GM12872 (cell line): ENCODE data around the gene RGS7.

ENCODE experiments used
- CTCF ChIP-seq: IDR thresholded peaks from 3 replicates; pipeline ENCODE4 v1.5.1; 2011; ENCODE audit warnings: low read depth, mild to moderate bottlenecking, low read length, moderate library complexity; ENCODE audit not compliant: insufficient read depth

The RGS7 gene

DNA sequence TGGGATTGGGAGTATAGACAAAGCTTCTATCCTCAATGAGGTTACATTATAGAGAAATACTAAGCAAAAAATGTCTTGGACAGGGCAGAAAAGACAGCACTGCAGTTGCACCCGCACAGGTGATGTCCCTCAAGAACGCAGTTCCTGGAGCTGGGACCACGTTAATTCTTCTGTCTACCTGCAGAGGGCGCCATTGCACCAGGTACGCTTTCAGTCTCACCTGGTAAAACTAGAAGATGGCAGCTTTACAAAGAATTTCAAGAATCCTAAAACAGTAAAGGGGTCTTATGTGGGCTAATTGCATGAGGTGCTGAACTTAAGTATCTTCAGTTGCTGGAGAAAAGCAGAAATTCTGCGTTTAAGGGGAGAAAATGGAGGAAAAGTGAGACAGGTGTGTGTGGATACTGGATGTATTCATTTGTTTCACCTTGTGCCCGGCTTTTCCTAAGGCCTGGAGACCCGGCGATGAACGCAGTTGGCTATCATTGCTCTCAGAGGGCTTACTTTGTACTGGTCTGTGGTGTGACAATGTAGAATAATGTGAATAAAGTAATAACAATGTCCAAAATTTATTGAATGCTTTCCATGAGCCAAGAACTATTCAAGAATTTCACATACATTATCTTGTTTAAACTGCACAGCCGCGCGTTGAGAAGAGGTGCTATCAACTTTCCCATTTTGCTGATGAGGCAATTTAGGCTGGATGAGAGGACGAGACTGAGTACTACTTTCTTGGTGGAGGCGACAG, 468.8 kb downstream of the RGS7 start:
- peak; percentile 73; the same call in 2 of the 3 replicates for TF ChIP-seq CTCF

DNA sequence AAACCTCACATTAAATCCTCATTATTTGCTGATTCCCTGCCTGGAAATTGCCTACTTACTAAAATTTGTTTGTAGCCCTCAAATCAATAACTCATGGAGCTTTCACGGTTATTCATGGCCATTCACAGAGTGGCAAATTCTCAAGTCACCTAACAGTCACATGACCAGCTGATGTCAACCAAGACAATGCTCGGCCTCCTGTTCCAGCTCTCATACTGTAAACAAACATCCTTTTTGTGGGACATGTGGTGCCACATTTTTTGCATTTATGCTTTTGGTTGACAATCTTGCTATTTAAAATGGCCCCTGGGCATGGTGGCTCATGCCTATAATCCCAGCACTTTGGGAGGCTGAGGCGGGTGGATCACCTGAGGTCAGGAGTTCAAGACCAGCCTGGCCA, 473.5 kb downstream of the RGS7 start:
- no peak for TF ChIP-seq CTCF

GRCh38 chr1:240878631-240879030, 478.4 kb downstream of the RGS7 start:
- no peak for TF ChIP-seq CTCF

- no peak for TF ChIP-seq CTCF
Measured at GRCh38 chr1:240877605-240878004, 479.4 kb downstream of the RGS7 start.

DNA sequence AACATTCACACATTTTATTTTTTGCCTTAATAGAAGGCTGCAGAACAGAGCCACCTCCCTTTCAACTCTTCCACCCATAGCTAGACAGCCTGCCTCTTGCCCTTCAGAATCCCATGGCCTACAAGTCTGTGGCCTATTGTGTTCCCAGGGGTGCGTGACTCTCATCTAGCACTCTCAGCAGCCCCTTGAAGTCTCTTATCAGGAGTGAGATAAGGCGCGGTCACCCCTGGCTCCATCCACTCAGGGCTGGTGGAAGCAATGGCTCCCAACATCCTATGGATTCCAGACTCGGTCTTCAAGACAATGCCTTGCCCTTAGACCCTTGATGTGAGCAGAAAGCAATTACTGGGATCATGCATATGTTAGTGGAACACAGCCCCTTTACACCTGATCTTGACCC, 480.9 kb downstream of the RGS7 start:
- TF ChIP-seq CTCF = no peak

DNA sequence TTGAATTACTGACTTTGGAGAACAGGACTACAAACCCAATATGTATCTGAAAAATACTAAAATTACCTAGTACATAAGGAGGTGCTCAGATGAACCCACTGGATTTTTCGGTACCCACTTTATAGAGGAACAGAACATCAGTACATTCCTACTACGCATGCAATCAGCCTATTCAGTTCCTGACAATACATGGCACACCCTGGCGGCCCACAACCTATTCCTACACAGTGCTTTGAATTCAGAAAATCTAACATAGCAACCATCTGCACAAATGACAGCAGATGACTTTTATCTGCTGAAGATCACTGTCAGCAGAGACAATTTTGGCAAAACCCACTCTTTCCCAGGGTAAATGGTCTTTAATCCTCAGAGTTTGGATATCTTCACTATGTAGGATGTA, 487.9 kb downstream of the RGS7 start:
- no peak for TF ChIP-seq CTCF

DNA sequence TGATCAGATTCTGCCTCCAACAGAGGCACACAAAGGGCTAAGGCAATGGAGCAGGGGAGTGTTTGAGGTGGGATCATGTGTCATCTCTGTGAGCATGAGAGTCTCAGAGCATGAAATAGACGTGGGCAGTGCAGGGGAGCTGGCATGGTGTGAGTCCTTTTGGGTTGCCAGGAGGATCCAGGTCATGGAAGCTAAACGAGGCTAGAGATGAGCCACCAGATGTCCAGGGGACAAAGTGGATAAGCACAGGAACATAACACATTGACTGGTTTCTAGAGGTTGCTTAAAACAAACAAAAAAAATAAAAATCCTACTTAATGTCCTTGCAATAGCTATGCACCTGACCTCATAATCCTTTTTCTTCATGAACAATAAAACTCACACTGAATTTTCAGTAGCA, 490.3 kb downstream of the RGS7 start:
- no peak for TF ChIP-seq CTCF
